Left ventricle myocardium inferior (tissue), 1 donor: Measurements from ENCODE around the gene GRIK4. TPM values are rescaled to one million over a fixed set of nuclear protein-coding genes. Genes with fewer than 3 reads are reported as not detected.

Source experiments
- DNase-seq: peaks from one replicate; pipeline ENCODE4 v3.0.0-alpha.2; 2020
- H3K27ac ChIP-seq: fragments of 200-600 bp; replicated peaks from 2 replicates; pipeline ENCODE4 v1.8.0; 2021
- H3K27me3 ChIP-seq: fragments of 200-600 bp; 2 replicates; pipeline ENCODE4 v1.8.0; 2021; ENCODE audit warnings: low read depth
- H3K36me3 ChIP-seq: fragments of 200-600 bp; 2 replicates; pipeline ENCODE4 v1.8.0; 2021
- H3K4me1 ChIP-seq: fragments of 200-600 bp; 2 replicates; pipeline ENCODE4 v1.8.0; 2021
- H3K4me3 ChIP-seq: fragments of 200-600 bp; 2 replicates; pipeline ENCODE4 v1.8.0; 2021; ENCODE audit warnings: mild to moderate bottlenecking, moderate library complexity
- H3K9me3 ChIP-seq: fragments of 200-600 bp; replicated peaks from 2 replicates; pipeline ENCODE4 v1.8.0; 2021
- intact Hi-C: fragments of 100-400 bp; cut with micrococcal nuclease; formaldehyde crosslinking; loops from one replicate; pipeline ENCODE4 v1.11.0; 2022
- total RNA-seq: library from RNA; stranded (reverse); fragmentation: NEBNext Ultra II Directional; extraction: Animal tissue kit (Norgen Biotek cat#: 25700); gene quantifications from one replicate; pipeline ENCODE4 v1.2.1, GENCODE V29; 2021
- TF ChIP-seq, protein P1 (sequence below): fragments of 200-600 bp; IDR thresholded peaks from 2 replicates; pipeline ENCODE4 v1.8.0; 2021; ENCODE audit warnings: antibody characterized with exemption, mild to moderate bottlenecking, borderline replicate concordance
- donor health status: DM: no; HTN: yes; CAD: no; lungs with severe emphysema.

The GRIK4 gene
- total RNA-seq, 1 donor from 2014 or later, result 0.16 TPM

- DNase-seq, result no peak
- H3K4me3 ChIP-seq, result no peak overlapping the region
These were observed 100.0 kb downstream of the GRIK4 start for GRCh38 chr11:120611581-120611980.

GRCh38 chr11:120612513-120613263 lies 101.1 kb downstream of the GRIK4 start:
- DNase-seq, result peak; percentile 61
- TF ChIP-seq, protein P1, sequence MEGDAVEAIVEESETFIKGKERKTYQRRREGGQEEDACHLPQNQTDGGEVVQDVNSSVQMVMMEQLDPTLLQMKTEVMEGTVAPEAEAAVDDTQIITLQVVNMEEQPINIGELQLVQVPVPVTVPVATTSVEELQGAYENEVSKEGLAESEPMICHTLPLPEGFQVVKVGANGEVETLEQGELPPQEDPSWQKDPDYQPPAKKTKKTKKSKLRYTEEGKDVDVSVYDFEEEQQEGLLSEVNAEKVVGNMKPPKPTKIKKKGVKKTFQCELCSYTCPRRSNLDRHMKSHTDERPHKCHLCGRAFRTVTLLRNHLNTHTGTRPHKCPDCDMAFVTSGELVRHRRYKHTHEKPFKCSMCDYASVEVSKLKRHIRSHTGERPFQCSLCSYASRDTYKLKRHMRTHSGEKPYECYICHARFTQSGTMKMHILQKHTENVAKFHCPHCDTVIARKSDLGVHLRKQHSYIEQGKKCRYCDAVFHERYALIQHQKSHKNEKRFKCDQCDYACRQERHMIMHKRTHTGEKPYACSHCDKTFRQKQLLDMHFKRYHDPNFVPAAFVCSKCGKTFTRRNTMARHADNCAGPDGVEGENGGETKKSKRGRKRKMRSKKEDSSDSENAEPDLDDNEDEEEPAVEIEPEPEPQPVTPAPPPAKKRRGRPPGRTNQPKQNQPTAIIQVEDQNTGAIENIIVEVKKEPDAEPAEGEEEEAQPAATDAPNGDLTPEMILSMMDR, result no peak
- Histone ChIP-seq H3K27ac (no peak overlapping the region), H3K27me3 (peaks cover 25% of the 10 kb centered on the region), H3K4me3 (no peak overlapping the region), H3K4me1 (peaks cover 14% of the 10 kb centered on the region), H3K36me3 (no peaks in the 10 kb centered on the region), H3K9me3 (peaks cover 3% of the 10 kb centered on the region)
- intact Hi-C loops, result no loop called here

More at GRCh38 chr11:120611581-120611980, 100.0 kb downstream of the GRIK4 start:
- no peaks in the 10 kb centered on the region for H3K36me3 ChIP-seq
- peaks cover 22% of the 10 kb centered on the region for H3K27me3 ChIP-seq
- H3K27ac ChIP-seq, result no peak overlapping the region
- no peaks in the 10 kb centered on the region for H3K9me3 ChIP-seq
- peaks cover 14% of the 10 kb centered on the region for H3K4me1 ChIP-seq
- TF ChIP-seq, protein P1, result no peak
- intact Hi-C loops, result no loop called here

DNA sequence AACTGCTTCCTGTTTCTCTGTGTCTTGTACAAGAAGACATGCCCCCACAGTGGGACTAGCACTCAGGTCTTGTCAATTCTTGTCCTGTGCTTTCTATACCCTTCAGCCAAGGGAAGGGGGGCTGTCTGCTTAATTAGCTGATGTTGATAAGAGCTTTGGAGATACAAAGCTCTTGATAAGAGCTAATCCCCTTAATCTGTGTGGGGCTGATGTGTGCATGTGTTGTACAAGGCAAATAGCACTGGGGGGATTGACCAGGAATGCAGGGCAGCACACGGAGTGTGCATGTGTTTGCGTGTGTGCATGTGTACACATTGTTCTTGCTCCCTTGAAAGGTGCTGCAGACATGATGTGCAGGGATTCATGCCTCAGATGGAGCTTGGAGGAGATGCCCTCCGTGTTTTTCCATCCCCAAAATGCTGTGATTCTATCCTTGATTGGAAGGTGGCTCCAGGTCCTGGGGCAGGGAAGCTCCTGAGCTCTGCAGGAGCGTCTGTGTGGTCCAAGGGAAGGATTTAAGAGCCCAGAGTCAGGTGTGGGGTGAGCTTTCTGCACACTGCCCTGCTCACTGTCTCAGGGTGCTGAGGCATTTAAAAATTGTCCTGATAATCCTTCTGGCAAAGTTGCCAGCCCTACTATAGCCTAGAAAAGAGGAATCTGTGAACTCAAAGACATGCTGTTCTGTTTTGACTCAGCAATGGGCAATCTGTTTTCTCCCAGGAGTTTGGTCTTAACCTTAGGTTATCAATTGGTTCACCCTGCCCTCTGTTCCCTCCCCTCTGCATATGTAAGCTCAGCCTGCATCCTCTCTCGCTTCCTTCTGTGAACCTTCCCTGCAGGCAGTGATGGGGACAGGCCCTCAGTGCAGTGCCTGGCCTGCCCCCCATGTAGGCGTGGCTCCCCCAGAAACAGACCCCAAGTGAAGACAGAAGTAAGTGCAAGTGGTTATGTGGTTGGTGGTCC lies 102.0 kb downstream of the GRIK4 start:
- peak overlapping the region; percentile 10 for H3K27ac ChIP-seq
- H3K27me3 ChIP-seq, result peaks cover 25% of the 10 kb centered on the region
- peaks cover 13% of the 10 kb centered on the region for H3K4me1 ChIP-seq
- TF ChIP-seq, protein P1, result no peak
- peaks cover 12% of the 10 kb centered on the region for H3K9me3 ChIP-seq
- intact Hi-C loops, result no loop called here
- H3K4me3 ChIP-seq, result no peak overlapping the region
- no peak for DNase-seq
- no peaks in the 10 kb centered on the region for H3K36me3 ChIP-seq

DNA sequence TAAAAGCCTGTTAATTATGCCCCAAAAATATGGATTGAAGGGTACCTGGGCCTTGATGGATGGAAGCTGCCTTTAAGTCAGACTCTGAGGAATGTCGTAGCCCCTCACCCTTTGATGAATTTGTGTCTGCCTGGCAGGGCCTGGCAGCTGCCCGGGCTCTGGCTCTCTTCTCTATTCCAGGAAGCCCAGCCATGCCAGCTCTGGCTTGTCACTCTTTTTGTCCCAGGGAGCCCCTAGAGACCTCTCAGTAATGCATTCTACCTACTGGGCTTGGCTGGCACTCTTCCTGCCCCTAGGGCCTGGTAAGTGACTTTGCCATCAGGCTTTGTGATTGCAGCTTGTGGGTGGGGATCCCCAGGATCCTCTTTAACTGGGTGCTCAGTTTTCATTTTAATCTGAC lies 103.8 kb downstream of the GRIK4 start:
- no peak for DNase-seq
- no peak overlapping the region for H3K4me3 ChIP-seq
- H3K36me3 ChIP-seq, result no peaks in the 10 kb centered on the region
- no peak overlapping the region for H3K27ac ChIP-seq
- H3K9me3 ChIP-seq, result peaks cover 16% of the 10 kb centered on the region
- H3K27me3 ChIP-seq, result peaks cover 25% of the 10 kb centered on the region
- TF ChIP-seq, protein P1, result no peak
- H3K4me1 ChIP-seq, result peaks cover 6% of the 10 kb centered on the region
- intact Hi-C loops, result no loop called here

DNA sequence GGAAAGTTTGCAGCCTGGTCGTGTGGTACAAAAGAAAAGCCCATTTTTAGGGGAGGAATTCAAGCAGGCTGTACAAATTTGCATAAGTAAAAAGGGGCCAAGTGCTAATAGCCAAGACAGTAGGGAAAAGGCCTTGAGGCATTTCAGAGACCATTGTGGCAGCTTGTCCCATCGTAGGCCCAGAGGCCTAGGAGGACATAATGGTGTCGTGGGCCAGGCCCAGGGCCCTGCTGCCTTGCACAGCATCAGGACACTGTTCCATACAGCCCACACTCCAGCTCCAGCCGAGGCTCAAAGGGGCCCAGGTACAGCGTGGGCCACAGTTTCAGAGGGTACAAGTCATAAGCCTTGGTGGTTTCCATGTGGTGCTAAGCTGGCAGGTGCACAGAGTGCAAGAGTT lies 106.9 kb downstream of the GRIK4 start:
- no peak for DNase-seq
- no peak overlapping the region for H3K4me3 ChIP-seq
- H3K27me3 ChIP-seq, result peaks cover 14% of the 10 kb centered on the region
- H3K4me1 ChIP-seq, result peaks cover 12% of the 10 kb centered on the region
- peaks cover 16% of the 10 kb centered on the region for H3K9me3 ChIP-seq
- TF ChIP-seq, protein P1, result no peak
- no peaks in the 10 kb centered on the region for H3K36me3 ChIP-seq
- H3K27ac ChIP-seq, result no peak overlapping the region
- intact Hi-C loops, result no loop called here
